Activated T-cell treated with anti-CD3 and anti-CD28 coated beads for 1 hour (primary cell): ENCODE results near the gene NR1H3.

Experiments
- DNase-seq: peaks from one replicate; pipeline ENCODE4 v3.0.0-alpha.2; 2020; ENCODE audit warnings: low read depth

NR1H3 gene

DNA sequence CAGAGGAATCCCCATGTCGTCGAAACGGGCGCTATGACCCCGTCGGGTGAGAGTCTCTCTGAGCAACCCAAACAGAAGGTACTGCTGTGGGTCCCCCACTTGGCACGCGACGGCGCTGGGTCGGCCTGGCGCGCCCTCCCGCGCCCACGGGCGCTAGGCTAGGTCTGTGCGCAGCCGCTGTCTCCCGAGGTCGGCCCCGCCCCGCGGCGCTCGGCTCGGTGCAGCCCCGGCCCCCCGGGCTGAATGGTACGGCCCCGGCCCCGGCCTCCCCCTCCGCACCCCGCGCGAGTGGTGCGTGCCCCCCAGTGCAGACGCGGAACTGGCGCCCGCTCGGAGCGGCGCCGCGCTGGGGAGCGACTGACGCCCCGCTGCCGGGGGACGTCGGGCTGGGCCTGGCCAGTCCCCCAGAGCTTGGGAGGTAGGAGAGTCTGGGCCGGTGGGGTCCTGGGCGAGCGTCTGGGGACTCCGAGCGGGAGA lies 12.1 kb downstream of the NR1H3 start, which contains the start of gene MADD:
TSS of gene MADD (plus strand) at position 305 of the 477 bp plus-strand sequence.
- peak; percentile 89 for DNase-seq

DNA sequence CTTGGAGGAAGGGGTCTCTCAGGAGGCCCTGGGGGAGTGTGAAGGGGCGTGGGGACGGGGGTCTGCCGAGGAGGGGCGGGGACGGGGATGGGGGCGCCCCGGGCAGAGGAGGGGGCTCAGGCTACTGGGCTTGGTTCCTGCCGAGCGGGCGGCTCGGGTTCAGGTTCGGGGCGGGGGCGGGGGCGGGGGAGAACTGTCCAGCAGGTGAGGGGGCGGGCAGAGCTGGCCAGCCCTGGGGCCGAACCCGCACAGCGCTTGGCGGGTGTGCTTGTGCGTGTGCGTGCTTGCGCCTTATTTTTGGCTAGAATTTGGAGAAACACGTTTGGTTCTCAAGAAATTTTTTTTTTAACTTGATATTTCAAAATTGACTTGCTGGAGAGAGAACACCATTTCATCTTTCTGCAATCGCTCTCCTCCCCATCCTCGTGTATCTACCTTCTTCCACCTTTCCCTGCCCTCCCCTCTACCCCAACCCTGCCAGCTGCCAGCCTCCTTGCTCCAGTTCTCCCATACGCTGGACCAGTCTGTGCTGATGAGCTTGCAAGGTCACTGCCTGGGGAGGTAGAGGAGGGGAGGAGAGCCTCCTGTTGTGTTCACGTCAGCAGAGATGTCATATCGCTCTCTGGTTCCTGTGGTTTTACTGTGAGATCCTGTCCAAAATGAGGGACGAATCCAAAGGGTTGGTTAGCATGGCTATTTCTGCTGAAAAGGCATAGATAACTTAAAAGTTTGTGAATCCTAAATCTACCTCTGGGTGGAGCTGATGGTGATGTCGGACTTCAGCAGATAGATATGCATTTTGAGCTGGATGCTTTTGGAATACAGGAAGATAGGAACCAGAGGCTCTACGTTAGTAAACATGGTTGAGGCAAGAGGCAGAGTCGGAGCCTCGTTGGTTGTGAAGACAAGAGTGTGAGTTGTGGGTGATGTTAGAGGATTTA lies 12.8 kb downstream of the NR1H3 start:
- no peak for DNase-seq

DNA sequence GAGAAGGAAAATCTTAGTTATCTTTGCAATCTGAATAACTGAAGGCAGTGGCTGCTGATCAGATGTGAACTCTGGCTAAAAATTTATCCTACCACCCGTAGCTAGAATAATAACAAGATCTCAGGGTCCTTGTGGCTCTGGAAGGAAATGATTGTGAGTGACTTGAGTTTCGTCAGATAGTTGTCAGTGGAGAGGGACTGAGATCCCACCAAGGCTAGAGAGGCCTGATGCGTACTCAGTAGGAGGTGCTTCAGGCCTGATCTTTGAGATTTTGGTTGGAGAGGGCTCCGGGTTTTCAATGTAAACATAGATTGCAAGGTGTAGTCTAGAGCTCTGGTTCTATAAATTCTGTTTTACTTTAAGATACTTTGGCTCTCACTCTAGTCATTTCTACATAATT lies 13.5 kb downstream of the NR1H3 start:
- DNase-seq = no peak

DNA sequence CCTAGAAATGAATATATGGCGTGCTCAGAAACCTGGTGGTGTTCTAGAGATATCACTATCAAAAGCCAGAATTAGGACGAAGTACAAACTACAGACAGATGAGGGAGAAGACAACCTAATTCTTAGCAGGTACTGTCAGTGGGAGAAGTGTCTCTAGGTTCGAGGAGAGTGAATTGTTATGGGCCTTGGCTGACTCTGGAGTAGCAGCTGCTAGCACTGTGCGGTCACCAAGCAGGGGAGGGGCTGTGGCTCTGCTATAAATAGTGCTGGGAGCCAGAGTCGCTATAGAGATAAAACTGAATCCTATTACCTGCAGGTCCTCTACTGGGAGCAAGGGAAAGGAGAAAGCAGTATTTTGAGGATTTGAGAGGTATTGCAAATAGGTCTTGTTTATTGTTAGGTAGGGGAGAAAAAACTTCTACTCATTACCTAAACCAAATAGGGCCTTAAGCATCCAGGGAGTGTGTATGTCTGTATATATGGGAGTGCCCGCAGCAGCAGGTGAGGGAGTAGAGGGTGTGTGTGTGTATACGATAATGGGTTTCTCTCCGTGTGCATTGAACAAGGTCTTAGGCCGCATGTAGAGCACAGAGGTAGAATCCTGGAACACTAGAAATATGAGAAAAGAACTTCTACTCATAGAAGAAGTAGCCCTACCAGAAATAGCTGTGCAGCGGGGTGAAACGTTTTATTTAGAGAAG lies 14.3 kb downstream of the NR1H3 start:
- DNase-seq = no peak

DNA sequence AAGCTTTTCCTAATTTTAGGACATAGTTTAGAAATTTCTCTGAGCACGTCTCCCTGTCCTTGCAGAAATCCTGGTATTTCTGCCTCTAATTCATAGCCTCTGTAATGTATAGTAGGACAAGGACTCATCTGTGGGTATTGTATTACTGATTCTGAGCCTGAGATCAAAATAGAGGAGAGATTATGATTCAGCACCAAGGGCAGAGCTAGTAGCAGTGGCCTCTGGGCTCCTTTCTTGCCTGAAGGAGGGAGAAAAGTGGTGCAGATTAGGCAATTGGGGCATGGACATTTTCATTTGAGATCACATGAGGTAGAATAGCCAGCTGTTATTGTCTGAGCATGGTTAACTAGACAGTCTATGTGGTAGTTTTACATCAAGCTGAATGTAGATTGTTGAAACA lies 14.9 kb downstream of the NR1H3 start:
- DNase-seq = no peak

GRCh38 chr11:47274495-47275235 lies 16.9 kb downstream of the NR1H3 start:
- DNase-seq = no peak

DNA sequence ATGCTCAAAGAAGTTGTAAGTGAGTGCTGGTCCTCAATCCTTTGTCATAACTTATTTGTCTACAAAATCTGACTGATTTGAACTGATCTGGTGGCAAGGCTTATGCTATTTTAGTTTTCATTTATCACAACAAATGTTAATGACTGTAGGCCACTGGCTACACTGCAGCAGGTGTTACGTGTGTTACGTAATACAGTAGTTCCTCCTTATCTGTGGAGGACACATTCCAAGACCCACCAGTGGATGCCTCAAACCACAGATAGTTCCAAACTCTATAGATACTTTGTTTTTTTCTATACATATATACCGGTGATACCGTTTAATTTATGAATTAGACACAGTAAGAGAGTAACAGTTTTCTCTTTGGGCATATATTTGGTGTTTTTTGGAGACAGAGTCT lies 19.1 kb downstream of the NR1H3 start:
- no peak for DNase-seq

GRCh38 chr11:47278058-47278457 lies 20.3 kb downstream of the NR1H3 start:
- DNase-seq = no peak

DNA sequence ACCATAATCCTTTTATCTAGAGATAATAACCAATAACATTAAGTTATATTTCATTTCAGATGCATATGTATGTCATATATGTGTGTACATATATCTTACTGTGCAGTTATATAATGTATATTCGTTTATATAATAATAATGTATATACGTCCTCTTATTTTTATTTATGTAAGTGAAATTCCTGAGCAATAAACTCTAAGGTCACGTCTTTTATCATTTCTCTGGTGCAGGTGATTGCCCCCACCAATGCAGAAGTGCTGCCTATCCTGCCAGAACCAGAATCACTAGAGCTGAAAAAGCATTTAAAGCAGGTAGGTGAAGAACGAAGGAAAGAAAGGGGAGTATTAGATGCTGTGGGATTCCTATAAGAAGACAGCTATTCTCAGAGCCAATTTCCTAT lies 21.0 kb downstream of the NR1H3 start:
- no peak for DNase-seq

- DNase-seq = no peak
These were observed 22.3 kb downstream of the NR1H3 start for GRCh38 chr11:47280099-47280498.

GRCh38 chr11:47280860-47281259 lies 23.1 kb downstream of the NR1H3 start:
- DNase-seq = no peak

DNA sequence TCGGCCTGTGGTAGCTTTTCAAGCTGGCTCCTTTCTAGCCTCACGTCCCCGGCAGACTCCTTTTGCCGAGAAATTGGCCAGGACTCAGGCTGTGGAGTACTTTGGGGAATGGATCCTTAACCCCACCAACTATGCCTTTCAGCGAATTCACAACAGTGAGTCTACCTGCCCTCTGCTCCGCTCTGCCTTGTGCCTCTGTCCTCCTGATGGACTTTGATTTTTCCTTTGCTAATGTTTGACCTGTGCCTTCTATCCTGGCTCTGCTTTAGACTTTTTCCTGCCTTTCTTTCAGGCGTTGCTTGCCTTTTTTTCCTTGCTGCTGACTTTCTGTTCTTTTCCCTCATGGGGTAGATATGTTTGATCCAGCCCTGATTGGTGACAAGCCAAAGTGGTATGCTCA lies 24.7 kb downstream of the NR1H3 start:
- no peak for DNase-seq

DNA sequence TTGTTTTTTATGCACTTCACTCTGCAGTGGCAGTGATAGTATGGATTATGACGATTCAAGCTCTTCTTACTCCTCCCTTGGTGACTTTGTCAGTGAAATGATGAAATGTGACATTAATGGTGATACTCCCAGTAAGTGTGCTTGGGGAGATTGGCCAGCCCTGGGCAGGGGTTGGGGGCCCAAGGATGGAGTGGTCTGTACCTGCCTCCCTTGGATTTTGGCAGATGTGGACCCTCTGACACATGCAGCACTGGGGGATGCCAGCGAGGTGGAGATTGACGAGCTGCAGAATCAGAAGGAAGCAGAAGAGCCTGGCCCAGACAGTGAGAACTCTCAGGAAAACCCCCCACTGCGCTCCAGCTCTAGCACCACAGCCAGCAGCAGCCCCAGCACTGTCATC lies 26.4 kb downstream of the NR1H3 start:
- DNase-seq = no peak

- DNase-seq = no peak
These were observed 28.4 kb downstream of the NR1H3 start for GRCh38 chr11:47285969-47286770.

GRCh38 chr11:47288066-47288465 lies 30.3 kb downstream of the NR1H3 start:
- DNase-seq = no peak

DNA sequence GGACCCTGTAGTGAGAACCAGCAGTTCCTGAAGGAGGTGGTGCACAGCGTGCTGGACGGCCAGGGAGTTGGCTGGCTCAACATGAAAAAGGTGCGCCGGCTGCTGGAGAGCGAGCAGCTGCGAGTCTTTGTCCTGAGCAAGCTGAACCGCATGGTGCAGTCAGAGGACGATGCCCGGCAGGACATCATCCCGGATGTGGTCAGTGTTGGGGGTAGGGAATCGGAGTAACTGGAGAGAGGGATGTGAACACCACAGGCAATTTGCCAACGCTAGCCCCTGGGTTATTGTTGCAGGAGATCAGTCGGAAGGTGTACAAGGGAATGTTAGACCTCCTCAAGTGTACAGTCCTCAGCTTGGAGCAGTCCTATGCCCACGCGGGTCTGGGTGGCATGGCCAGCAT lies 32.1 kb downstream of the NR1H3 start:
- DNase-seq = no peak

- no peak for DNase-seq
These were observed 37.6 kb downstream of the NR1H3 start for GRCh38 chr11:47295385-47295784.

DNA sequence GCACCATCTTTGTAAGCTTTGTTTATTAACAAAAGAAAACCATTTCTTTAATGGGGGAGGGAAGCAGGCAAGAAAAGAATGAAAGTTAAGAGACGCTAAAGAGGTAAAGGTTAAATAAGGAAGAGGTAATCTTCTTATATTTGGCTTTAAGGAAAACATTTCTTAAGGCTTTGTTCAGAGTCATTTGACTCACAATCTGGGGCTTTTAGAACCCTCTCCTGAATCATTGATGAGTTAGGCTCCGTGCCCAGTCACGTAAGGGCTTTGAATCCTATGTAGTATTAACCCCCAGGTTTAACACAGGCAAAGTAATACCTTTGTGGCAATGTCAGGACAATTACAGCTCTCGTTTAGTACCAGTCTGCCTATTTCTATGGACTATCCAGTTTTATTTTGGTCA lies 38.2 kb downstream of the NR1H3 start:
- no peak for DNase-seq

GRCh38 chr11:47299078-47299477 lies 41.3 kb downstream of the NR1H3 start:
- DNase-seq = no peak

- no peak for DNase-seq
These were observed 45.1 kb downstream of the NR1H3 start for GRCh38 chr11:47302853-47303252.

GRCh38 chr11:47305734-47306483 lies 48.1 kb downstream of the NR1H3 start:
- no peak for DNase-seq
